Activated CD4-positive, alpha-beta T cell treated with anti-CD3 and anti-CD28 coated beads for 1 hour (primary cell): Measurements from ENCODE around the gene KIF12.
"Not testable (repeated sequence)": the region's sequence is repeated elsewhere in the genome, so short reads cannot be mapped to it uniquely, and the experiment has no call there.

Experiments
- DNase-seq: peaks from one replicate; pipeline ENCODE4 v3.0.0-alpha.2; 2020

The KIF12 gene

GRCh38 chr9:114082763-114083412 is 16.2 kb downstream of the KIF12 start:
- DNase-seq = not testable (repeated sequence)

GRCh38 chr9:114082017-114082762 is 16.9 kb downstream of the KIF12 start:
- DNase-seq = peak; percentile 63

GRCh38 chr9:114081441-114082016 is 17.6 kb downstream of the KIF12 start:
- DNase-seq = no peak

GRCh38 chr9:114080773-114081440 is 18.2 kb downstream of the KIF12 start:
- DNase-seq = no peak

GRCh38 chr9:114080195-114080772 is 18.8 kb downstream of the KIF12 start:
- no peak for DNase-seq

GRCh38 chr9:114078781-114079156 is 20.3 kb downstream of the KIF12 start:
- no peak for DNase-seq

GRCh38 chr9:114078021-114078780 is 20.9 kb downstream of the KIF12 start, which contains the start of gene AMBP:
Gene AMBP (minus strand): TSS chr9:114078300. CDS start chr9:114078209, 91 bp downstream.
- DNase-seq = no peak

GRCh38 chr9:114077162-114077837 is 21.8 kb downstream of the KIF12 start:
- DNase-seq = no peak

- no peak for DNase-seq
Observed at GRCh38 chr9:114076237-114077161, 22.6 kb downstream of the KIF12 start.

GRCh38 chr9:114075602-114076001 is 23.5 kb downstream of the KIF12 start:
- no peak for DNase-seq

- DNase-seq = no peak
Observed at GRCh38 chr9:114072184-114073140, 26.6 kb downstream of the KIF12 start.

- no peak for DNase-seq
Observed at GRCh38 chr9:114071197-114071795, 27.8 kb downstream of the KIF12 start.

GRCh38 chr9:114070188-114071103 is 28.6 kb downstream of the KIF12 start:
- no peak for DNase-seq

GRCh38 chr9:114069476-114070187 is 29.5 kb downstream of the KIF12 start:
- no peak for DNase-seq

- no peak for DNase-seq
Observed at GRCh38 chr9:114065304-114065703, 33.8 kb downstream of the KIF12 start.

- DNase-seq = no peak
Observed at GRCh38 chr9:114061830-114062474, 37.1 kb downstream of the KIF12 start.

GRCh38 chr9:114061292-114061691 is 37.8 kb downstream of the KIF12 start:
- no peak for DNase-seq
